ENCODE data around the gene MICU1.

The MICU1 gene

GRCh38 chr10:72421885-72422540 is 203.9 kb downstream of the MICU1 start:
- in situ Hi-C loops (cut with HindIII; ENCODE audit: low sequenced_read_pairs): no loop called here
- no peak for DNase-seq (ENCODE audit: low read depth)
- no peak overlapping the region for H3K4me3 ChIP-seq (ENCODE audit: low read depth, low read length)
- no peak for TF ChIP-seq CTCF (IDR thresholded peaks at IDR 0.05; ENCODE audit: low read depth, low read length, missing control alignments)

- no peak overlapping the region for H3K4me3 ChIP-seq (ENCODE audit: low read depth, low read length)
- no peak for DNase-seq (ENCODE audit: low read depth)
- in situ Hi-C loops (cut with HindIII; ENCODE audit: low sequenced_read_pairs): no loop called here
- TF ChIP-seq CTCF (IDR thresholded peaks at IDR 0.05; ENCODE audit: low read depth, low read length, missing control alignments): no peak
Observed at GRCh38 chr10:72419241-72419640, 206.6 kb downstream of the MICU1 start.

GRCh38 chr10:72418679-72419078 is 207.2 kb downstream of the MICU1 start:
- in situ Hi-C loops (cut with HindIII; ENCODE audit: low sequenced_read_pairs): no loop called here
- no peak overlapping the region for H3K4me3 ChIP-seq (ENCODE audit: low read depth, low read length)
- DNase-seq (ENCODE audit: low read depth): no peak
- no peak for TF ChIP-seq CTCF (IDR thresholded peaks at IDR 0.05; ENCODE audit: low read depth, low read length, missing control alignments)

- in situ Hi-C loops (cut with HindIII; ENCODE audit: low sequenced_read_pairs): no loop called here
- H3K4me3 ChIP-seq (ENCODE audit: low read depth, low read length): no peak overlapping the region
- no peak for TF ChIP-seq CTCF (IDR thresholded peaks at IDR 0.05; ENCODE audit: low read depth, low read length, missing control alignments)
- peak; percentile 4 for DNase-seq (ENCODE audit: low read depth)
Observed at GRCh38 chr10:72417971-72418370, 207.9 kb downstream of the MICU1 start.

- no peak overlapping the region for H3K4me3 ChIP-seq (ENCODE audit: low read depth, low read length)
- in situ Hi-C loops (cut with HindIII; ENCODE audit: low sequenced_read_pairs): no loop called here
- no peak for DNase-seq (ENCODE audit: low read depth)
- TF ChIP-seq CTCF (IDR thresholded peaks at IDR 0.05; ENCODE audit: low read depth, low read length, missing control alignments): no peak
Observed at GRCh38 chr10:72416661-72417060, 209.2 kb downstream of the MICU1 start.

- in situ Hi-C loops (cut with HindIII; ENCODE audit: low sequenced_read_pairs): no loop called here
- no peak overlapping the region for H3K4me3 ChIP-seq (ENCODE audit: low read depth, low read length)
- DNase-seq (ENCODE audit: low read depth): no peak
- no peak for TF ChIP-seq CTCF (IDR thresholded peaks at IDR 0.05; ENCODE audit: low read depth, low read length, missing control alignments)
Observed at GRCh38 chr10:72414642-72415041, 211.2 kb downstream of the MICU1 start.

All from astrocyte of the cerebellum (primary cell).